ENCODE data around the gene APH1B. TPM values are rescaled to one million over a fixed set of nuclear protein-coding genes. Genes with fewer than 3 reads are reported as not detected.
A peak's percentile ranks its signal among the peaks of the same experiment; 100 is the strongest.

Gene APH1B
- total and polyA plus RNA-seq, 8 donors, result 24.0 to 32.2 (median 29.4) TPM

DNA sequence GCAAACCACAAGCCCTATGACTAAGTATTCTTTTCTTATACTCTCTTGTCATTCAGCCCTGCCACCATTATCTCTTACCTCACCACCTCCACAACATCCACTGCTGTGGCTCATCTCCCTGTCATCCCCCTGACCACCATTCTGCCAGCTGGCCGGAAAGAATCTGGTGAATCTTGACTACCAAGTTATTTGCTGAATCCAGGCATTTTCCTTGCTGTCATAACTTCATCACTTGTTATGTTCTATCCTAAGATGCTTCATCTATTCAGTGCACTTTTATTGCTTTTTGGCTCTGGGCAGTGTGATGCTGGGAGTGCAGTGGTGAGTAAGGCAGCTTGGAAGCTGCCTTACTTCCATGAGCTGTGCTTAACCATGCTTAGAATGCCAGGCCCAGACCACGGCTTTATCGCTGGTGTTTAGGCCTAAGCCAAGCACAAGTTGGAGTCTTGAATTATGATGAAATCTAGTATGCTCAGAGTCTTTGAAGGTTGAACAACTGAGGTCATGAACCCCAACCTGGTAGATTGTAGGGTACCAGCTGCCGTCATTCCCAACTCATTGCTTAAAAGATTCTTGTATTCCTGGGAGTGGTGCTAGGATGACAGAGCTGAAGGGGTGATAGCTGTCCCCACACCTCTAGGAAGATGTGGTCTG lies 27.0 kb upstream of the APH1B start:
- Histone ChIP-seq H3K36me3 (peaks cover 0 to 57% of the 10 kb centered on the region in 2 donors), H3K4me3 (no peak overlapping the region), H3K9me3 (no peaks in the 10 kb centered on the region), H3K4me1 (peaks cover 12 to 33% of the 10 kb centered on the region in 2 donors), H3K27ac (no peak overlapping the region), H3K27me3 (no peaks in the 10 kb centered on the region)
- peak; percentile 36 for ATAC-seq
- no peak for DNase-seq
- TF ChIP-seq, protein P1, sequence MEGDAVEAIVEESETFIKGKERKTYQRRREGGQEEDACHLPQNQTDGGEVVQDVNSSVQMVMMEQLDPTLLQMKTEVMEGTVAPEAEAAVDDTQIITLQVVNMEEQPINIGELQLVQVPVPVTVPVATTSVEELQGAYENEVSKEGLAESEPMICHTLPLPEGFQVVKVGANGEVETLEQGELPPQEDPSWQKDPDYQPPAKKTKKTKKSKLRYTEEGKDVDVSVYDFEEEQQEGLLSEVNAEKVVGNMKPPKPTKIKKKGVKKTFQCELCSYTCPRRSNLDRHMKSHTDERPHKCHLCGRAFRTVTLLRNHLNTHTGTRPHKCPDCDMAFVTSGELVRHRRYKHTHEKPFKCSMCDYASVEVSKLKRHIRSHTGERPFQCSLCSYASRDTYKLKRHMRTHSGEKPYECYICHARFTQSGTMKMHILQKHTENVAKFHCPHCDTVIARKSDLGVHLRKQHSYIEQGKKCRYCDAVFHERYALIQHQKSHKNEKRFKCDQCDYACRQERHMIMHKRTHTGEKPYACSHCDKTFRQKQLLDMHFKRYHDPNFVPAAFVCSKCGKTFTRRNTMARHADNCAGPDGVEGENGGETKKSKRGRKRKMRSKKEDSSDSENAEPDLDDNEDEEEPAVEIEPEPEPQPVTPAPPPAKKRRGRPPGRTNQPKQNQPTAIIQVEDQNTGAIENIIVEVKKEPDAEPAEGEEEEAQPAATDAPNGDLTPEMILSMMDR (IDR thresholded peaks at IDR 0.05), result no peak
- intact Hi-C loops (cut with DNase I), result no loop called here

GRCh38 chr15:63251701-63252100 lies 25.7 kb upstream of the APH1B start:
- H3K27ac ChIP-seq, result no peak overlapping the region
- no peaks in the 10 kb centered on the region for H3K9me3 ChIP-seq
- DNase-seq, result no peak
- no peaks in the 10 kb centered on the region for H3K27me3 ChIP-seq
- TF ChIP-seq, protein P1 (IDR thresholded peaks at IDR 0.05), result no peak
- no peak for ATAC-seq
- H3K4me3 ChIP-seq, result no peak overlapping the region
- peaks cover 11 to 20% of the 10 kb centered on the region in 2 donors for H3K4me1 ChIP-seq
- intact Hi-C loops (cut with DNase I), result no loop called here
- H3K36me3 ChIP-seq, result peaks cover 0 to 55% of the 10 kb centered on the region in 2 donors

- ATAC-seq (no peak), DNase-seq (no peak)
- Histone ChIP-seq H3K4me3 (no peak overlapping the region), H3K27ac (no peak overlapping the region), H3K36me3 (peaks cover 0 to 60% of the 10 kb centered on the region in 2 donors), H3K9me3 (no peaks in the 10 kb centered on the region), H3K4me1 (peaks cover 12 to 14% of the 10 kb centered on the region in 2 donors), H3K27me3 (no peaks in the 10 kb centered on the region)
- TF ChIP-seq, protein P1 (IDR thresholded peaks at IDR 0.05), result no peak
- intact Hi-C loops (cut with DNase I), result no loop called here
These were observed 25.1 kb upstream of the APH1B start for GRCh38 chr15:63252292-63252691.

GRCh38 chr15:63254991-63255390 lies 22.4 kb upstream of the APH1B start:
- intact Hi-C loops (cut with DNase I), result no loop called here
- Histone ChIP-seq H3K27ac (no peak overlapping the region), H3K27me3 (no peaks in the 10 kb centered on the region), H3K4me3 (no peak overlapping the region), H3K36me3 (peaks cover 0 to 69% of the 10 kb centered on the region in 2 donors), H3K4me1 (peaks cover 0 to 7% of the 10 kb centered on the region in 2 donors), H3K9me3 (no peaks in the 10 kb centered on the region)
- DNase-seq (no peak), ATAC-seq (no peak)
- TF ChIP-seq, protein P1 (IDR thresholded peaks at IDR 0.05), result no peak

DNA sequence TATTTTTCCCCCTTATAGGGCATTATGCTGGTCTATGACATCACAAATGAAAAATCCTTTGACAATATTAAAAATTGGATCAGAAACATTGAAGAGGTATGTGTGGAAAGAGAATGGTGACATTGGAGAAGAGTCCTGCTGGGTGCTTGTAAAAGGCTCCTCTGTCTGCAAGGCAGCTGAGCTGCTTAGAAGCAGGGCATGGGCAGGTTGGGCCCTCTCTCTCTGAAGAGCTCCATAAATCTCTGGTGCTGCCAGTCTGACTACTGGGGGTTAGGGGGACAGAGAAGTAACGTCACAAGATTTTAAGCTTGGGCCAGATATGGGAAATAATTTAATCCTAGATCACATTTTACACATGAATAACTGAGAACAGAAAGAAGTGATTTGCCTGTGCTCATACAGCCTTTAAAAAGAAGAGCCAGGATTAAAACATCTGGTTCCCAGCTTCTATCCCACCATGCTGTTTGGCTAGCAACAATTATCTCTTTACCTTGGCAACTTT lies 21.9 kb upstream of the APH1B start:
- Histone ChIP-seq H3K27me3 (no peaks in the 10 kb centered on the region), H3K27ac (no peak overlapping the region), H3K36me3 (peaks cover 0 to 69% of the 10 kb centered on the region in 2 donors), H3K4me3 (no peak overlapping the region), H3K4me1 (peaks cover 0 to 7% of the 10 kb centered on the region in 2 donors), H3K9me3 (no peaks in the 10 kb centered on the region)
- DNase-seq (no peak), ATAC-seq (no peak)
- intact Hi-C loops (cut with DNase I), result no loop called here
- TF ChIP-seq, protein P1 (IDR thresholded peaks at IDR 0.05), result no peak

Data from left lung (tissue), 10 donors.